Activated T-cell treated with anti-CD3 and anti-CD28 coated beads, Interleukin-2, amount 50 U/mL, for 72 hours (primary cell): ENCODE data around the gene GET3. TPM values are rescaled to one million over a fixed set of nuclear protein-coding genes. Genes with fewer than 3 reads are reported as not detected.

Experiments used
- ATAC-seq, 2 donors: fragments of 150-1000 bp; cut with Tn5 transposase; replicated peaks in 1 of 2; 2 replicates each; pipeline ENCODE4 v1.10.0; 2021; ENCODE audit warnings: moderate library complexity in 2 of 2, mild to moderate bottlenecking in 1 of 2
- DNase-seq, 2 donors: peaks; one replicate each; pipeline ENCODE4 v3.0.0; 2021 to 2022; ENCODE audit warnings: mixed read lengths in 1 of 2
- H3K27ac Mint-ChIP-seq: one replicate; pipeline ENCODE4 v1.8.0; 2022; ENCODE audit warnings: mild to moderate bottlenecking, moderate library complexity, mixed read lengths
- H3K27me3 Mint-ChIP-seq: one replicate; pipeline ENCODE4 v1.8.0; 2022; ENCODE audit warnings: low read depth, mixed read lengths
- H3K36me3 Mint-ChIP-seq, 2 donors: one replicate each; pipeline ENCODE4 v1.8.0; 2022; ENCODE audit warnings: mixed read lengths in 2 of 2, mild to moderate bottlenecking in 1 of 2; ENCODE audit not compliant: insufficient read depth in 2 of 2
- H3K4me1 Mint-ChIP-seq: one replicate; pipeline ENCODE4 v1.8.0; 2022; ENCODE audit warnings: low read depth, mixed read lengths
- H3K4me3 Mint-ChIP-seq, 2 donors: one replicate each; pipeline ENCODE4 v1.8.0; 2022; ENCODE audit warnings: mild to moderate bottlenecking in 2 of 2, mixed read lengths in 2 of 2, moderate library complexity in 2 of 2
- H3K9me3 Mint-ChIP-seq, 2 donors: one replicate each; pipeline ENCODE4 v1.8.0; 2022; ENCODE audit warnings: mixed read lengths in 2 of 2
- total RNA-seq, 2 donors: library from RNA; stranded (reverse); gene quantifications; one replicate each; pipeline ENCODE4 v1.2.3, GENCODE V29; 2022

Gene GET3
- total RNA-seq, 2 donors from 2014 or later = 42.6 to 43.7 TPM

- ATAC-seq = no peak
Observed at GRCh38 chr19:12789098-12789903, 52.0 kb downstream of the GET3 start.

DNA sequence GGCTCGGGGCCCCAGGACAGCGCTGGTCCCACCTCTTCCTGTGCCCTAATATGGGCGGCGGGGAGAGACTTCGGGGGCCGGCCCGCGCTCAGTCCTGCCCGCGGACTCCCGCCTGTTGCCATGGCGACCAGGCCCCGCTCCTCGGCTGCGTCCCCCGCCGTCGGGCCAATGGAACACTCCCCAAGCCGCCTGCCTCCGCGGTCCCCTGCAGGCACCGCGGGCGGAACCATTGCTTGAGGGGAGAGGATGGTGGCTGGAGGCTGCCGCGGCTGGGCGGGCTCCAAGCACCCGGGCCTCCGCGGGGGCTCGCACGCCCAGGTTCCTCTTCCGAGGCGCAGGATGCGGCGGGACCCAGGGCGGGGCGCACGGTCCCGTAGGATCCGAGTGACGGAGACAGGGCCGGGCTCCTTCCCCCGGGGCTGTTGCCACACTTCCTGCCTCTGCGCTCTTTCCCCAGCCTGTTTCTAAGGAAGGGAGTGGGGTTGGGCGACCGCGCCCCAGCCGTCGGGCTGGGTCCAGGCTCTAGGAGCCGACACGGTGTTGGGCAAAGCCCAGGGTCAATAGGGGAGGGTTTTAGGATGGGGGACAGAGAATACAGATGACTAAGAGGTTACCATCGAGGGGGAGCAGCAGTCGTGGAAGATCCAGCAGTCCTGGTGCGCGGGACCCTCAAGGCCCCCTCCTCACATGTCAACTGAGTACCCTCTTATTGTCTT lies 52.8 kb downstream of the GET3 start:
- no peaks in the 10 kb centered on the region for H3K27me3 Mint-ChIP-seq
- H3K36me3 Mint-ChIP-seq = peaks cover 9 to 13% of the 10 kb centered on the region in 2 donors
- H3K27ac Mint-ChIP-seq = peak overlapping the region; percentile 90
- no peaks in the 10 kb centered on the region for H3K9me3 Mint-ChIP-seq
- DNase-seq = peak; percentile 99 to 100
- ATAC-seq = peak; percentile 52
- peaks cover 28% of the 10 kb centered on the region for H3K4me1 Mint-ChIP-seq
- H3K4me3 Mint-ChIP-seq = peak overlapping the region; percentile 94 to 98

More at GRCh38 chr19:12789098-12789903, 52.0 kb downstream of the GET3 start:
- Mint-ChIP-seq H3K9me3 (no peaks in the 10 kb centered on the region), H3K4me1 (peaks cover 21% of the 10 kb centered on the region), H3K4me3 (peak overlapping the region; percentile 96 to 98), H3K36me3 (peaks cover 9 to 13% of the 10 kb centered on the region in 2 donors), H3K27me3 (no peaks in the 10 kb centered on the region), H3K27ac (peak overlapping the region; percentile 97)
- peak in 1 of 2 donors; percentile 58 for DNase-seq

DNA sequence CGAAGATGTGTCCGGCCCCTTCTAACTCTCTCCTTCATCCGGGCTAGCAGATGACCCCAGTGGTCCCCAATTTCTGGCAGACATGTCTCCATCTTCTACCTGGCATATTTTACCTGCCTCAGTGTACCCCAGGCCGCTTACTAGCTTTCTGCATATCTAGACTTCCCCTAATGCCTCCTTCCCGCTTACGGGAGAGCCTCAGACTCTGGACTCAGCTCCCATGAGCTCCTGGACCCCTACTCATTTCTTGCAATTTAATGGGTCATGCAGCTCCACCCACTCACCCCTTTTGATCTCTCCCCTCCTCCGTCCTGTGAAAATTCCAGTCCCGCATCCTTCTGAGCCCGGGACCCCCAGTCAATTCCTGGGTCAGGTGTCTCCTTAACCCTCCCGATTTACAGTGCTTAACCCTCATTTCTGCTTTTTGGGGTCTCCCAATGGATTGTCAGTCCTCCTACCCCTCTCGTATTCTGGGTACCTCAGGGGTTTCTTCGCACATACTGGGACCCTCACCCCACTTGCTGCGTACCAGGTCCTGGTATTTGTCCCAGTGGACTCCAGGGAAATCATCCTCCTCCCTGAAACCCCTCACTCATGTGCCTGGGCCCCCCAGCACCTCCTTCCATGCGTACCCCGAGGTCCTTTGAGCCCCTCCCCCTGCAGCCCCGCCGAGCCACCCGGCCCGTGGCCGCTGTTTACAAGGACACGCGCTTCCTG lies 53.5 kb downstream of the GET3 start:
- Mint-ChIP-seq H3K27ac (peak overlapping the region; percentile 90), H3K4me3 (peak overlapping the region; percentile 94 to 98), H3K36me3 (peaks cover 9 to 13% of the 10 kb centered on the region in 2 donors), H3K9me3 (no peaks in the 10 kb centered on the region), H3K27me3 (no peaks in the 10 kb centered on the region), H3K4me1 (peaks cover 36% of the 10 kb centered on the region)
- DNase-seq (no peak), ATAC-seq (no peak)

DNA sequence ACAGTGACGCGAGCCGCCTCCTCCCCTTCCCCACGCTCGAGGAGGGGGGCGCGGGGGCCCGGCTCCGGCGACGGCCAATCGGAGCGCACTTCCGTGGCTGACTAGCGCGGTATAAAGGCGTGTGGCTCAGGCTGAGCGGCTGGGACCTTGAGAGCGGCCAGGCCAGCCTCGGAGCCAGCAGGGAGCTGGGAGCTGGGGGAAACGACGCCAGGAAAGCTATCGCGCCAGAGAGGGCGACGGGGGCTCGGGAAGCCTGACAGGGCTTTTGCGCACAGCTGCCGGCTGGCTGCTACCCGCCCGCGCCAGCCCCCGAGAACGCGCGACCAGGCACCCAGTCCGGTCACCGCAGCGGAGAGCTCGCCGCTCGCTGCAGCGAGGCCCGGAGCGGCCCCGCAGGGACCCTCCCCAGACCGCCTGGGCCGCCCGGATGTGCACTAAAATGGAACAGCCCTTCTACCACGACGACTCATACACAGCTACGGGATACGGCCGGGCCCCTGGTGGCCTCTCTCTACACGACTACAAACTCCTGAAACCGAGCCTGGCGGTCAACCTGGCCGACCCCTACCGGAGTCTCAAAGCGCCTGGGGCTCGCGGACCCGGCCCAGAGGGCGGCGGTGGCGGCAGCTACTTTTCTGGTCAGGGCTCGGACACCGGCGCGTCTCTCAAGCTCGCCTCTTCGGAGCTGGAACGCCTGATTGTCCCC lies 54.2 kb downstream of the GET3 start, which contains the start of gene JUNB:
TSS of gene JUNB (plus strand) at position 142 of the 706 bp plus-strand sequence. CDS start at position 428, 286 bp downstream.
- H3K9me3 Mint-ChIP-seq = no peaks in the 10 kb centered on the region
- H3K36me3 Mint-ChIP-seq = peaks cover 9 to 13% of the 10 kb centered on the region in 2 donors
- H3K4me3 Mint-ChIP-seq = peak within 1 kb of the TSS; percentile 94 to 98
- ATAC-seq (peak; percentile 36 to 44), DNase-seq (peak; percentile 98)
- peak within 1 kb of the TSS; percentile 97 for H3K27ac Mint-ChIP-seq
- H3K4me1 Mint-ChIP-seq = peaks cover 43% of the 10 kb centered on the region
- no peaks in the 10 kb centered on the region for H3K27me3 Mint-ChIP-seq

DNA sequence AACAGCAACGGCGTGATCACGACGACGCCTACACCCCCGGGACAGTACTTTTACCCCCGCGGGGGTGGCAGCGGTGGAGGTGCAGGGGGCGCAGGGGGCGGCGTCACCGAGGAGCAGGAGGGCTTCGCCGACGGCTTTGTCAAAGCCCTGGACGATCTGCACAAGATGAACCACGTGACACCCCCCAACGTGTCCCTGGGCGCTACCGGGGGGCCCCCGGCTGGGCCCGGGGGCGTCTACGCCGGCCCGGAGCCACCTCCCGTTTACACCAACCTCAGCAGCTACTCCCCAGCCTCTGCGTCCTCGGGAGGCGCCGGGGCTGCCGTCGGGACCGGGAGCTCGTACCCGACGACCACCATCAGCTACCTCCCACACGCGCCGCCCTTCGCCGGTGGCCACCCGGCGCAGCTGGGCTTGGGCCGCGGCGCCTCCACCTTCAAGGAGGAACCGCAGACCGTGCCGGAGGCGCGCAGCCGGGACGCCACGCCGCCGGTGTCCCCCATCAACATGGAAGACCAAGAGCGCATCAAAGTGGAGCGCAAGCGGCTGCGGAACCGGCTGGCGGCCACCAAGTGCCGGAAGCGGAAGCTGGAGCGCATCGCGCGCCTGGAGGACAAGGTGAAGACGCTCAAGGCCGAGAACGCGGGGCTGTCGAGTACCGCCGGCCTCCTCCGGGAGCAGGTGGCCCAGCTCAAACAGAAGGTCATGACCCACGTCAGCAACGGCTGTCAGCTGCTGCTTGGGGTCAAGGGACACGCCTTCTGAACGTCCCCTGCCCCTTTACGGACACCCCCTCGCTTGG lies 55.0 kb downstream of the GET3 start:
- Mint-ChIP-seq H3K36me3 (peaks cover 9 to 13% of the 10 kb centered on the region in 2 donors), H3K4me1 (peaks cover 42% of the 10 kb centered on the region), H3K9me3 (no peaks in the 10 kb centered on the region), H3K27me3 (no peaks in the 10 kb centered on the region), H3K4me3 (peak overlapping the region; percentile 94 to 98), H3K27ac (peak overlapping the region; percentile 97)
- peak in 1 of 2 donors; percentile 7 for ATAC-seq
- peak; percentile 87 to 91 for DNase-seq

- peak overlapping the region; percentile 93 for H3K27ac Mint-ChIP-seq
- no peaks in the 10 kb centered on the region for H3K27me3 Mint-ChIP-seq
- ATAC-seq = no peak
- DNase-seq = no peak
- peaks cover 9 to 14% of the 10 kb centered on the region in 2 donors for H3K36me3 Mint-ChIP-seq
- H3K4me3 Mint-ChIP-seq = peak overlapping the region; percentile 94 to 98
- peaks cover 42% of the 10 kb centered on the region for H3K4me1 Mint-ChIP-seq
- no peaks in the 10 kb centered on the region for H3K9me3 Mint-ChIP-seq
Observed at GRCh38 chr19:12792853-12793289, 55.6 kb downstream of the GET3 start.

GRCh38 chr19:12793290-12794195 lies 56.2 kb downstream of the GET3 start:
- Mint-ChIP-seq H3K9me3 (no peaks in the 10 kb centered on the region), H3K27ac (peak overlapping the region; percentile 96), H3K4me1 (peaks cover 35% of the 10 kb centered on the region), H3K4me3 (peak overlapping the region; percentile 94 to 98), H3K36me3 (peaks cover 9 to 17% of the 10 kb centered on the region in 2 donors), H3K27me3 (no peaks in the 10 kb centered on the region)
- DNase-seq (peak; percentile 96), ATAC-seq (peak; percentile 35 to 39)

DNA sequence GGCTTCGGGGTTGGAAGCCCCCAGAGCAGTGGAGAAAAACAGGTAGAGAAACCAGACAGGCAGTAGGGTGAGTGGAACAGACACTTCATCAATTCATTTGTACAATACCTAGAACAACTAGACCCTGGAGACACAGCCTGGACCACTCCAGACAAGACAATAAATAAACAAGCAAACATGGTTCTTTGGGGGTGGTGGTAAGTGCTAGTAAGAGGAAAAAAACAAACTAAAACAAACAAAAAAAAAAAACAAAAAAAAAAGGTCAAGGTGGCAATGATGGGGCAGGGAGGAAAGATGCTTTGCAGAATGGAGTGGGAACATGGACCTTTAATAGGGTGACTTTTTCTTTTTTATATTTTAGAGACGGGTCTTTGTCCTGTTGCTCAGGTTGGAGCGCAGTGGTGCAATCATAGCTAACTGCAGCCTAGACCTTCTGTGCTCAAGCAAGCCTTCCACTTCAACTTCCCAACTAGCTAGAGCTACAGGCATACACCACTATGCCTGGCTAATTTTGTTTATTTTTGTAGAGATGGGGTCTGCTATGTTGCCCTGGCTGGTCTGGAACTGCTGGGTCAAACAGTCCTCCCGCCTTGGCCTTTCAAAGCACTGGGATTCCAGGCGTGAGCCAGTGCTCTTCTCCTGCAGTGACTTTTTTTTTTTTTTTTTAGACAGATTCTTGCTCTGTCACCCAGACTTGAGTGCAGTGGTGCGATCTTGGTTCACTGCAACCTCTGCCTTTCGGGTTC lies 57.1 kb downstream of the GET3 start:
- H3K9me3 Mint-ChIP-seq = no peaks in the 10 kb centered on the region
- ATAC-seq = no peak
- no peak for DNase-seq
- no peaks in the 10 kb centered on the region for H3K27me3 Mint-ChIP-seq
- peaks cover 29% of the 10 kb centered on the region for H3K4me1 Mint-ChIP-seq
- H3K4me3 Mint-ChIP-seq = peak overlapping the region; percentile 87 to 94
- H3K27ac Mint-ChIP-seq = peak overlapping the region; percentile 96
- H3K36me3 Mint-ChIP-seq = peaks cover 10 to 17% of the 10 kb centered on the region in 2 donors

- no peak for ATAC-seq
- peaks cover 10 to 17% of the 10 kb centered on the region in 2 donors for H3K36me3 Mint-ChIP-seq
Observed at GRCh38 chr19:12794971-12795381, 57.7 kb downstream of the GET3 start.

More at GRCh38 chr19:12794971-12795381, 57.7 kb downstream of the GET3 start:
- H3K9me3 Mint-ChIP-seq = no peaks in the 10 kb centered on the region
- H3K27ac Mint-ChIP-seq = peak overlapping the region; percentile 96
- H3K27me3 Mint-ChIP-seq = no peaks in the 10 kb centered on the region
- no peak for DNase-seq
- peak overlapping the region; percentile 87 to 94 for H3K4me3 Mint-ChIP-seq
- H3K4me1 Mint-ChIP-seq = peaks cover 34% of the 10 kb centered on the region
